Stimulated activated memory B cell treated with anti-CD40 and anti-IgM and Interleukin-4, amounts not matched to agents 10 μg/mL and 1 μg/mL and 100 μg/mL, for 72 hours (primary cell): Measurements from ENCODE around the gene OPCML.

Experiments
- ATAC-seq: fragments of 150-1000 bp; cut with Tn5 transposase; 2 replicates; pipeline ENCODE4 v1.10.0; 2021
- H3K27ac Mint-ChIP-seq: one replicate; pipeline ENCODE4 v1.8.0; 2022; ENCODE audit warnings: mild to moderate bottlenecking, mixed read lengths
- H3K27me3 Mint-ChIP-seq: one replicate; pipeline ENCODE4 v1.8.0; 2022; ENCODE audit warnings: mixed read lengths
- H3K36me3 Mint-ChIP-seq: one replicate; pipeline ENCODE4 v1.8.0; 2022; ENCODE audit warnings: mixed read lengths
- H3K4me1 Mint-ChIP-seq: one replicate; pipeline ENCODE4 v1.8.0; 2022; ENCODE audit warnings: mixed read lengths
- H3K4me3 Mint-ChIP-seq: one replicate; pipeline ENCODE4 v1.8.0; 2022; ENCODE audit warnings: mild to moderate bottlenecking, moderate library complexity, mixed read lengths
- H3K9me3 Mint-ChIP-seq: one replicate; pipeline ENCODE4 v1.8.0; 2022; ENCODE audit warnings: mixed read lengths

Gene OPCML

DNA sequence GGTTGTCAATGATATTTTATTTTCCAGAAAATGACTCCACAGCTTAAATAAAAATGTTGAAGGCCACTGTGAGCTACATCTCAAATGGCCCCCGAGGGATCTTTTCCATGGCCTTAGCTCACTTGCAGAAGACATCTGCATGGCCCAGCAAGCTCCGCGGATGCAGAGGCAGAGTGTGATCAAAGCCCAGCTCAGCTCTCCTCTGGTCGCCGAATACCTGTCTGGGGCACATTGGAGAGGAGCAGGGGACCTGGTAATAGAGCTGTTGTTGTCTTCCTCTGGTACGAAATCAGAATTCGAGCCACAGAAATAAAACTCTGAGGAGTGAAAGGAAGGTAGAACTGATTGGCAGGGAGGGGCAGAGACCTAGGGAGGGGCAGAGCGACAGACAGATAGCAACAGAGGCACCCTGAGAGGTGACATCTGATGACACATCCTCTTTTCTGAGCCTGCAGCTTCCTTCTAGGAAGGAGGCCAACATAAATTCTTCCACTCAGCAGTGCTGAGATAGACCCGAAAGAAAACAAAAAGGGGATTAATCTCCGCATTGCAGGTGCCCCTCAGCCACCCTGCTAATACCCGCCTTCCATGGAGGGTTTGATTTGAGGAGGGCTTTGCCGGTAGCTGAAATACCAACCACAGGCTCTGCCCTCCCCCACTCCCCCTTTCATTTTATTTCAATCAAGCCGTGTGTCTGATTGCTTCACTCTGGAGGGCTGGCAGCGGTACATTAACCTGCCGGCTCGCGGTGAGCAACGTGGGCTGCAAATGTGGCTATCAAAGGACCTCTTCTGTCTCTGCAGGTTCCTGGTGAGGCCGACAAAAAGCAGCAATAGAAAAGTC lies 759.4 kb downstream of the OPCML start:
- Mint-ChIP-seq H3K27ac (no peak overlapping the region), H3K9me3 (no peaks in the 10 kb centered on the region), H3K4me3 (no peak overlapping the region), H3K36me3 (no peaks in the 10 kb centered on the region), H3K4me1 (no peaks in the 10 kb centered on the region), H3K27me3 (no peaks in the 10 kb centered on the region)
- ATAC-seq = no peak

DNA sequence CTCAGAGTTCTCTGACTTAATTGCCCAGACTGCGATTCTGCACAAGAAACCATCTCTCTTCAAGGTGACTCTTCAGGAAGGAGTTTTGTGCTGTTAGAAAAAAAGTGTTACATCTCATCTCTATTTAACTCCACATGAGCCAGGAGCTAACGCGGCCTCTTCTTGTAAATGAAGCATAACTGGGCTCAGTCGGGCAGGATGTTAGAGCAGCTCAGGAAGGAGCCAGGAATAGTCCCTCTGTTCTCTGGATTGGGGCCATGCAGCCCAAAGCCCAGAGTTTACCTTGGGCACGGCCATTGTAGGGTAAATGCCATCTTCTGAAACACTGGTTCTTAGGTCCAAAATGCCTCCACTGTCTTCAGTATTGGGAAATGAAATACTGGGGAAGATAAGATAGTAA lies 760.6 kb downstream of the OPCML start:
- no peak for ATAC-seq
- Mint-ChIP-seq H3K4me3 (no peak overlapping the region), H3K27ac (no peak overlapping the region), H3K36me3 (no peaks in the 10 kb centered on the region), H3K9me3 (no peaks in the 10 kb centered on the region), H3K4me1 (no peaks in the 10 kb centered on the region), H3K27me3 (no peaks in the 10 kb centered on the region)

DNA sequence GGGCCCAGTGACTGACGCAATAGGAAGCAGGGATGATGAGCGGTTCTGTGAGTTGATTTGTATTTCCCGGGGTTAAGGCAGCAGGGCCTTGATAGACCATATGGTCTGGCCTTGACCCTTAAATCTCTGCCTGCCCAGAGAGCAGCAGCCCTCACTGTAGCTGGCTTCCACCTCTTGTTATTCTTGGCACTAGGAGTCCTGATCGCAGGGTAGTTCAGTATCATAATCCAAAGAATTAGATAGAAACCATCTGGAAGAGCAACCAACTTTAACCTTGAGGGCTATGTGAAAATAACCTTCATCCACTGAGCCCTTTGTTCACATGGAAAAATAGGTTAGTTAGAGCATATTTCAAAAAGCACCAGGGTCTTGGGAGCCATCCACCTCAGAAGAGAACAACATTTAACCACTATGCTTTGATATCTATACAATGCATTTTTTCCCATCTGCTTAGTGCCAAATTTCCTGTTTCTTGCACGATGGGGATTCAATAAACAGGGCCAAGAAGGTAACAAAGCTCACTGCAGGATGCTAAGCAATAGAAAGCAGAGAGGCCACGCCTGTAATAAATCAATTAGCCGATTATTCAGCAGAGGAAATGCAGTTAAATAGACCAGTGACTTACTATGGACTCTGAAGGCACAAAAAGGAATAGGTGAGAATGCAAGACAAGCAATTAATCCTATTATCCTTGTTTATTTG lies 761.3 kb downstream of the OPCML start:
- no peaks in the 10 kb centered on the region for H3K4me1 Mint-ChIP-seq
- no peak overlapping the region for H3K27ac Mint-ChIP-seq
- no peak for ATAC-seq

DNA sequence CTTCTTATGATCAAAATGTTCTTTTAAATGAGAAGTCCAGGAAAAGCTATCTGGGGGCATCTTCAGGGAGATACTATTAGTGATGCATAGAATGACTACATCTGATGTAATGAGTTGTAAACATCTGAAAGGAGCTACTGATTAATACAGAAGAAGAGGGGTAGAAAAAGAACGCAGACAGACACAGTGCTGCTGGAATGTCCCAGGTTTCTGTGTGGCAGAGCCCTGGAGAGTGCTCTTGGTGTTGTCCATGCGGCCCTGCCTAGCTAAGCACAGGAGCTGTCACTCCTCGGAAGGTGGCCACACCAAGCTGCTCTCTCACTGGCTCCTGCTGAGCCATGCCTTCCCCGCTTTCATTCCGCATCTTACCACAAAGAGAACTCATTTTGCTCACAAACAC lies 768.8 kb downstream of the OPCML start:
- no peaks in the 10 kb centered on the region for H3K27me3 Mint-ChIP-seq
- H3K4me3 Mint-ChIP-seq = no peak overlapping the region
- no peak overlapping the region for H3K27ac Mint-ChIP-seq
- no peak for ATAC-seq
- no peaks in the 10 kb centered on the region for H3K4me1 Mint-ChIP-seq
- peaks cover 6% of the 10 kb centered on the region for H3K9me3 Mint-ChIP-seq
- H3K36me3 Mint-ChIP-seq = no peaks in the 10 kb centered on the region

More for the DNA sequence above, 761.3 kb downstream of the OPCML start:
- no peaks in the 10 kb centered on the region for H3K27me3 Mint-ChIP-seq
- H3K36me3 Mint-ChIP-seq = no peaks in the 10 kb centered on the region
- H3K4me3 Mint-ChIP-seq = no peak overlapping the region
- no peaks in the 10 kb centered on the region for H3K9me3 Mint-ChIP-seq

DNA sequence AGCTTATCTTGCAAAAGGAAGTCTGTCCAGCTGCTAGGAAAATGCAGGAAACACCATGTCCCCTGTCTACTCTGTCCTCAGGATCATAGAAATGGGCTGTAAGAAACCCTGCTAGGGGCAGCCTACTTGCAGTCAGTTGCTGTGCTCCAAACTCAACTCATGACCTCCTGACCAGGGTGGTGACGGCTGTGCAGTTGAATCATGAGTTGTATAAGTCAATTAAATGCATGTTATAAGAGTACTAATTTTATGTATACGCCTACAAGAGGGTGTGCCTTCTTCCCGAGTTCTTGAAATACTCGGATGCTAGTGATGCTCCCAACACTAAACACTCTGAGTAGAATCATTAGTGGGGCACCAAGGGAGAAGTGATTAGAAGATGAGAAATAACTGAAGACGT lies 776.4 kb downstream of the OPCML start:
- ATAC-seq = no peak
- Mint-ChIP-seq H3K4me1 (no peaks in the 10 kb centered on the region), H3K27me3 (no peaks in the 10 kb centered on the region), H3K36me3 (no peaks in the 10 kb centered on the region), H3K9me3 (peaks cover 19% of the 10 kb centered on the region), H3K4me3 (no peak overlapping the region), H3K27ac (no peak overlapping the region)

DNA sequence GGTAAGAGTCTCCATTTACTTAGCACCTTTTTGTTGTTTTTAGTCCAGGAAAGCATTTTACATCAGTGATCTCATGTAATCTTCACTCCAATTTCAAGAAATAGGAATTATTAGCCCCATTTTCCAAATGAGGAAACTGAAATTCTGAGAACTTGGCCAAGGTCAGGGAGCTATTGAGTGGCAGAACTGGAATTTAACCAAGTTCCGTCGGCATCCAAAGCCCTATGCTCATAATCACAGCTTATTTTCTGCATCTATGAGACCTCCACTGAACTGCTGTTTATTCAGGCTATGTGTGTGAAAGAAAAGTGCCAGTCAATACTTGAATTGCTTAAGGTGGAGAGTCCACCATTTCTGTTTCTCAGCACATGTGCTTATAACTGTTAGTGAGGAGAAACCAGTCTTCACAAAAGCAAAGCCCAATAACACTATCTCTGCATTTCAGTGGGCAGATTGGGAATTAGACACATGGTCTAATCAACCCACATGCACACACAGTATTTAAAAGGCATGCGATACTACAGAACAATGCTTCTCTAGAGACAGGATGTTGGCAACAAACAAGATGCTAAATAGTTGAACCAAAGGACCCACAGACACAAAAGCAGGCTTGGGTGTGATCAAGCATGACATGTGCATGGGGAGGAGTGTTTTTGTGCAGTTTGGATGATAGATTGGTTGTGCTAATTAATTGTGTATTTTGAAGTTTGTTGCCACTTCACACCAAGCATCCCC lies 780.6 kb downstream of the OPCML start:
- H3K4me1 Mint-ChIP-seq = no peaks in the 10 kb centered on the region
- H3K36me3 Mint-ChIP-seq = no peaks in the 10 kb centered on the region
- no peaks in the 10 kb centered on the region for H3K27me3 Mint-ChIP-seq
- H3K27ac Mint-ChIP-seq = no peak overlapping the region
- H3K9me3 Mint-ChIP-seq = peaks cover 10% of the 10 kb centered on the region
- no peak for ATAC-seq
- no peak overlapping the region for H3K4me3 Mint-ChIP-seq

DNA sequence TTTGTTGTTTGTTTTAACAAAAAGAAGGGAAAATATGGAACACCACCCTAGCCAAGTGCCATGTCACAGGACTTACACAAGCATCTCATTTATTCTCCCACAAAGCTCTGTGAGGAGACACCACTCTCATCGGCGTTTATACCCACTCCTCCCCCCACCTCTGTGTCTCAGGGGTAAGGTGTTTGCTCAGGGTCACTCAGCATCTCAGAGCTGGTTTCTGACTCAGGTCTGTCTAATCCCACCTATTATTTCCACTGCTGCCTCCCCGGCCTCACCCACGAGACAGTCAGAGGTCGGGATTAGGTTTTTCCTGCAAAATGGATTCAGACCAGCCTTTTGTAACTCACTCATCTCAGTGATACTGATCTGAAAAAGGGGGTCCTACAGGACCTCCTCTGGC lies 786.0 kb downstream of the OPCML start:
- no peak overlapping the region for H3K27ac Mint-ChIP-seq
- no peaks in the 10 kb centered on the region for H3K4me1 Mint-ChIP-seq
- no peak for ATAC-seq
- no peaks in the 10 kb centered on the region for H3K36me3 Mint-ChIP-seq
- peaks cover 3% of the 10 kb centered on the region for H3K9me3 Mint-ChIP-seq
- no peak overlapping the region for H3K4me3 Mint-ChIP-seq
- no peaks in the 10 kb centered on the region for H3K27me3 Mint-ChIP-seq

DNA sequence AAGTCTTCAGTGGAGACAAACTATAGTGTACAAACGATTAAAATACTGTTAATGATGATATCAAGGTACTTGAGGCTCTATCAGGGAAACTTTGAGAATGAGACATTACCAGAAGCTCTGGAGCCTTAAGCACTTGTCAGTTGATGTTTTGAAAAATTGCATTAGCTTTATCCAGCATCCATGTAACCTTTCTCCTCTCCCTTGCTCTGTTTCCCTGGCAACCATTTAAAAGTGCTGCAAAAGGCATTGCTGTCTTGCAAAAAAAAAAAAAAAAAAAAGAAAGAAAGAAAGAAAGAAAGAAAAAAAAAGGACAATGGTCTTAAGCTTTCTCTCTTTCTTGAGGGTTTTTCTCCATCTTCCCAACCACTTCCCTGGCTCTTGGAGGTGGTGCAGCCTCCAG lies 787.0 kb downstream of the OPCML start:
- no peaks in the 10 kb centered on the region for H3K4me1 Mint-ChIP-seq
- no peak for ATAC-seq
- no peaks in the 10 kb centered on the region for H3K27me3 Mint-ChIP-seq
- H3K27ac Mint-ChIP-seq = no peak overlapping the region
- no peaks in the 10 kb centered on the region for H3K36me3 Mint-ChIP-seq
- no peak overlapping the region for H3K4me3 Mint-ChIP-seq
- peaks cover 3% of the 10 kb centered on the region for H3K9me3 Mint-ChIP-seq

DNA sequence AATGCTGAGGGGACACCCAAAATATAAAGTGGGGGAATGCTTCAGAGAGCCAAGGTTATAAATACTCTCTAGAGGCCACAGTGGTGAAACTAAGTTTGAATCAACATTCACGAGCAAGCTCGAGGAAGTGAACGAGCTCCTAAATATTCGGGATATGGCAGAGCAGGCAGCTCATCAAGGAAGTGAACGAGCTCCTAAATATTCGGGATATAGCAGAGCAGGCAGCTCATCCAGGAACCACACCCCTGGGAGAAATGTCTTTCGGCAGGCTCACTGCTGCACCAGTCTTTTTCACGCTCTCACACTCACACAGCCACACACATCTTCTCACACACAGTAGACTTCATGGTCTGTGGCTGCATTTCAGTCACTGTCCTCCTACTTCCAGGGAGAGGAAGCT lies 787.5 kb downstream of the OPCML start:
- ATAC-seq = no peak

DNA sequence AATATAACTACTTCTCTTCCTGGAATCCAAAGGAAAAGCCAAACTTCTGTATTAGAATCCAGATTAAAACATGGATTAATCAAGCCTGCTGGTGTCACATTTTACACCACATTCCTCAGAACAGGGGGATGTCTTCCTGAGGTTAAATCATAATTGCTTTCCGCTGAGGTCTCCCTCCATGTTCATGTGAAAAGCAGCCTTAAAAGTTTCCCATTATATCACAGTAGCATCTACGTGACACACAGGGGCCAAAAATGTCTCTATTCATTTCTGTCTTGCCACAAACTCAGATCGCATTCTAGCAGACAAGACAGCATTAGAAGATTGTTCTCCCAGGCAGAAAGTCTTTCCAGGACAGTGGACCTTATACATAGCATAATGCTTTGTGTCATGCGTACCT lies 788.7 kb downstream of the OPCML start:
- Mint-ChIP-seq H3K27me3 (no peaks in the 10 kb centered on the region), H3K4me1 (no peaks in the 10 kb centered on the region), H3K27ac (no peak overlapping the region), H3K36me3 (no peaks in the 10 kb centered on the region), H3K4me3 (no peak overlapping the region), H3K9me3 (peaks cover 3% of the 10 kb centered on the region)
- no peak for ATAC-seq

More for the DNA sequence above, 787.5 kb downstream of the OPCML start:
- H3K9me3 Mint-ChIP-seq = peaks cover 3% of the 10 kb centered on the region
- H3K27me3 Mint-ChIP-seq = no peaks in the 10 kb centered on the region
- H3K36me3 Mint-ChIP-seq = no peaks in the 10 kb centered on the region
- no peak overlapping the region for H3K27ac Mint-ChIP-seq
- H3K4me1 Mint-ChIP-seq = no peaks in the 10 kb centered on the region
- H3K4me3 Mint-ChIP-seq = no peak overlapping the region

DNA sequence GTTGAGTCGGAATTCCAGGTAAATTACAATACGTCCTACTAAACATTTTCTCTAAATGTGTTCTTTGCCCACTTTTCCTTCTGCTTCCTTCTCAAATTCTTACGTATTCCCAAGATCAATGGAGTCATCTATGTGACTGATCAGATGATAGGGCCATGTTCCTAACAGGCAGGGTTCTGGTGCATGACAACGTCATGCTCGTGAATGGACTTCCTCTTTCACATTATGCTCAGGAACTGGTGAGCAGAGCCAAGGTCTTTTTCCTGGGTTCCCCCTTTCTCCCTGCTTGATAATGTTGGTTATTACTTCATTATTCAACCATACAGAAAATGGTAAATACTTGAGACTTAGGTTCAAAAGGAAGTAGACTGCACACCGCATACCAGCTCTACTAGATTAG lies 789.4 kb downstream of the OPCML start:
- no peak for ATAC-seq
- Mint-ChIP-seq H3K9me3 (peaks cover 3% of the 10 kb centered on the region), H3K27me3 (no peaks in the 10 kb centered on the region), H3K4me1 (no peaks in the 10 kb centered on the region), H3K36me3 (no peaks in the 10 kb centered on the region), H3K27ac (no peak overlapping the region), H3K4me3 (no peak overlapping the region)

DNA sequence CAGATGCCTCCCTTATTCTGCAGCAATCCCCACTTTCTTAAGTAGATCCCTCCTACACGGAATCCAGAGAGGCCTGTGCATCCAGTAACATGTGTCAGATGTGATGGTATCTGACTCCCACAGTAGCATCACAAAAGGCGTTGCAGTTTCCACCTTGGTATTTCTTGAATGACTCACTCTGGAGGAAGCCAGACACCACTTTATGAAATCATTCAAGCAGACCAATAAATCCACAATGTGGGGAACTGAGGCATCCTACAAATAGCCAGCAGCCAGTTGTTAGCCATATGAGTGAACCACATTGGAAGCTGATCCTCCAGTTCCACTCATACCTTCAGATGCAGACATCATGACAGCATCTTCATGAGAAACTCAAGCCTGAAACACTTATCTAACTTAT lies 798.1 kb downstream of the OPCML start:
- Mint-ChIP-seq H3K36me3 (no peaks in the 10 kb centered on the region), H3K4me3 (no peak overlapping the region), H3K27ac (no peak overlapping the region), H3K27me3 (no peaks in the 10 kb centered on the region), H3K4me1 (no peaks in the 10 kb centered on the region), H3K9me3 (peaks cover 3% of the 10 kb centered on the region)
- ATAC-seq = no peak

DNA sequence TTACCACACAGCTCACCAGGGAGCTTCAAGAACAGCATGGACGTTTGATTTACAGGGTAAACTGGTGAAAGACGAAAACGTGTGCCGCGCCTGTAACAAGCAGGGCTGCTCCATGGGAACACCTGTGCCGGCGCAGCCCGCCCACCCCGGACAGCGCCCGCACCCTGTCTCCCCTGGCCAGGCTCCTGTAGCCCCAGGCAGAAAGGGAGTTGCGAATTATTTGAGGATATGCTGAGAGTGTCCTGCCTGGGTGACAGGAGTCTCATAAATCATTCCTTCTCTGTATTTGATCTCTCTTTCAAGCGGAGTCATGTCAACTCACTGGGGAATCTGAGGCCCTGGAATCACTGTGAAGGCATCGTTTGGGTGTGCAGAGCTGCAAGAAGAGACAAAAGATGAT lies 804.3 kb downstream of the OPCML start:
- Mint-ChIP-seq H3K36me3 (no peaks in the 10 kb centered on the region), H3K9me3 (peaks cover 4% of the 10 kb centered on the region), H3K4me3 (no peak overlapping the region), H3K4me1 (no peaks in the 10 kb centered on the region), H3K27ac (no peak overlapping the region), H3K27me3 (no peaks in the 10 kb centered on the region)
- ATAC-seq = no peak

DNA sequence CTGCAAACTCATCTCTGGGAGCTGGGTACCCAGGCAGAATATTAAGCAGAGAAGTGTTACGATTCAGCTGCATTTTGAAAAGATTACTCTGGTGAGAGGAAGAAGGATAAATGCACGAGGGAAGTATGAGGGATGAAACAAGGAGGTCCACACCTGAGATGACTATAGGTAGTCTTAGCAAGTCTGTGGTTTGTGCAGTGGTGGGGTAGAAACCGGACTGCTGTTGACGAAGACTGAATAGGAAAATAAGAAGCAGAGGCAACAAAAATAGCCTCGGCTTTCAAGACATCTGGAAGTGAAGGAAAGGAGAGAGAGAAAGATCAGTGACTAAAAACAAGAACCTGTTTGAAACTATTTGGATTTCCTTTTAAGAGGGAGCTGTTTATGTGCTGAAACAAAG lies 810.8 kb downstream of the OPCML start:
- Mint-ChIP-seq H3K9me3 (peaks cover 4% of the 10 kb centered on the region), H3K4me1 (no peaks in the 10 kb centered on the region), H3K36me3 (no peaks in the 10 kb centered on the region), H3K4me3 (no peak overlapping the region), H3K27me3 (no peaks in the 10 kb centered on the region), H3K27ac (no peak overlapping the region)
- ATAC-seq = no peak

DNA sequence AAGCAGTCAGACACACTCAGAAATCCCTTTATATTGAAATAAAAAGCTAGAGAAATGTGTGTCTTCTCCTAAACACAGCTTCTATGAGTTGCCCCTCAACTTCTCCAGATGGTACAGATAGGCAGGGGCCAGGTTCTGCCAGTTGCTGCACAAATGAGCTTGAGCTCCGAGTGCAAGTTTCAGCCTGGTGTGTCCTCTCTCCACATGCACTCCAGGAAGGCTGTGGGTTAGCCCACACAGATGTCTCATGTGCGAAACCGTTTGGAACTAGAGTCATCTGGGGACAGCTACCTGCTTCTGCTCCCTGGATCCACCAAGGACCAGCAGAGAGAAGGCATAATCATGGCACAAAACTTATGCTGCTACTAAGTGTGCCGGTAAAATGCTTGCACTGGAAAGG lies 812.6 kb downstream of the OPCML start:
- Mint-ChIP-seq H3K27me3 (no peaks in the 10 kb centered on the region), H3K27ac (no peak overlapping the region), H3K36me3 (no peaks in the 10 kb centered on the region), H3K4me1 (no peaks in the 10 kb centered on the region), H3K9me3 (no peaks in the 10 kb centered on the region), H3K4me3 (no peak overlapping the region)
- ATAC-seq = no peak
